Immature natural killer cell (primary cell): Measurements from ENCODE around the gene SUPT6H. TPM values are rescaled to one million over a fixed set of nuclear protein-coding genes. Genes with fewer than 3 reads are reported as not detected.
A peak's percentile ranks its signal among the peaks of the same experiment; 100 is the strongest.
"Not testable (repeated sequence)": the region's sequence is repeated elsewhere in the genome, so short reads cannot be mapped to it uniquely, and the experiment has no call there.

ENCODE experiments used
- DNase-seq, 3 donors: peaks; one replicate each; pipeline ENCODE4 v3.0.0; 2022; ENCODE audit warnings: mixed read lengths in 1 of 3
- H3K27ac Mint-ChIP-seq, 6 donors: one replicate each; pipeline ENCODE4 v1.8.0; 2020; ENCODE audit warnings: mixed read lengths in 6 of 6, mild to moderate bottlenecking in 5 of 6, inconsistent platforms in 4 of 6, moderate library complexity in 3 of 6
- H3K27me3 Mint-ChIP-seq, 3 donors: one replicate each; pipeline ENCODE4 v1.8.0; 2020 to 2021; ENCODE audit warnings: low read depth in 3 of 3, mild to moderate bottlenecking in 3 of 3, mixed read lengths in 3 of 3, moderate library complexity in 3 of 3, inconsistent platforms in 1 of 3
- H3K36me3 Mint-ChIP-seq, 3 donors: one replicate each; pipeline ENCODE4 v1.8.0; 2020; ENCODE audit warnings: mixed read lengths in 3 of 3, inconsistent platforms in 2 of 3, mild to moderate bottlenecking in 2 of 3
- H3K4me1 Mint-ChIP-seq, 2 donors: one replicate each; pipeline ENCODE4 v1.8.0; 2020; ENCODE audit warnings: inconsistent platforms in 2 of 2, mild to moderate bottlenecking in 2 of 2, mixed read lengths in 2 of 2, moderate library complexity in 1 of 2
- H3K4me3 Mint-ChIP-seq, 5 donors: one replicate each; pipeline ENCODE4 v1.8.0; 2020; ENCODE audit warnings: mild to moderate bottlenecking in 5 of 5, mixed read lengths in 5 of 5, inconsistent platforms in 3 of 5, moderate library complexity in 3 of 5
- H3K9me3 Mint-ChIP-seq, 6 donors: one replicate each; pipeline ENCODE4 v1.8.0; 2020; ENCODE audit warnings: mild to moderate bottlenecking in 6 of 6, mixed read lengths in 6 of 6, inconsistent platforms in 4 of 6, moderate library complexity in 3 of 6
- polyA plus RNA-seq, 3 donors: library from polyadenylated mRNA; unstranded; fragments of 300-500 nt; fragmentation: Illumina TruSeq; gene quantifications; one replicate each; pipeline ENCODE4 v1.2.3, GENCODE V29; 2021

The SUPT6H gene
- polyA plus RNA-seq, 3 donors from 2014 or later = 5.2 to 18.3 (median 7.4) TPM

- peaks cover 8 to 34% of the 10 kb centered on the region in 2 donors for H3K4me1 Mint-ChIP-seq
- no peak overlapping the region for H3K4me3 Mint-ChIP-seq
- H3K36me3 Mint-ChIP-seq = peaks cover 26 to 60% (median 32%) of the 10 kb centered on the region in 3 donors
- no peak for DNase-seq
- H3K27me3 Mint-ChIP-seq = peaks cover 0 to 4% (median 1%) of the 10 kb centered on the region in 3 donors
- H3K9me3 Mint-ChIP-seq = no peaks in the 10 kb centered on the region
- no peak overlapping the region for H3K27ac Mint-ChIP-seq
Observed at GRCh38 chr17:28634206-28634865, 27.7 kb upstream of the SUPT6H start.

- Mint-ChIP-seq H3K4me1 (peaks cover 10 to 39% of the 10 kb centered on the region in 2 donors), H3K36me3 (peaks cover 29 to 69% (median 39%) of the 10 kb centered on the region in 3 donors), H3K4me3 (no peak overlapping the region), H3K27me3 (peaks cover 0 to 4% (median 1%) of the 10 kb centered on the region in 3 donors), H3K9me3 (no peaks in the 10 kb centered on the region), H3K27ac (peak overlapping the region in 1 of 6 donors; percentile 21)
- no peak for DNase-seq
Observed at GRCh38 chr17:28635506-28635905, 26.5 kb upstream of the SUPT6H start.

GRCh38 chr17:28641579-28641978 is 20.4 kb upstream of the SUPT6H start:
- Mint-ChIP-seq H3K27ac (no peak overlapping the region), H3K4me3 (no peak overlapping the region), H3K9me3 (no peaks in the 10 kb centered on the region), H3K27me3 (peaks cover 0 to 11% (median 4%) of the 10 kb centered on the region in 3 donors), H3K4me1 (peaks cover 36 to 51% of the 10 kb centered on the region in 2 donors), H3K36me3 (peaks cover 16 to 34% (median 21%) of the 10 kb centered on the region in 3 donors)
- DNase-seq = no peak

GRCh38 chr17:28643983-28644786 is 17.8 kb upstream of the SUPT6H start:
- peaks cover 41 to 48% of the 10 kb centered on the region in 2 donors for H3K4me1 Mint-ChIP-seq
- H3K9me3 Mint-ChIP-seq = no peaks in the 10 kb centered on the region
- peak overlapping the region; percentile 89 to 99 (median 96) for H3K4me3 Mint-ChIP-seq
- DNase-seq = peak; percentile 16 to 27 (median 20)
- H3K27ac Mint-ChIP-seq = peak overlapping the region; percentile 89 to 97 (median 92)
- H3K27me3 Mint-ChIP-seq = peaks cover 0 to 10% (median 4%) of the 10 kb centered on the region in 3 donors
- peaks cover 7 to 22% (median 10%) of the 10 kb centered on the region in 3 donors for H3K36me3 Mint-ChIP-seq

GRCh38 chr17:28644787-28645575 is 17.0 kb upstream of the SUPT6H start, which contains the start of gene BLTP2:
Gene BLTP2, minus strand, starts transcription at chr17:28645158. Its CDS starts 102 bp downstream, at chr17:28645056.
- no peaks in the 10 kb centered on the region for H3K9me3 Mint-ChIP-seq
- peaks cover 39 to 44% of the 10 kb centered on the region in 2 donors for H3K4me1 Mint-ChIP-seq
- peak; percentile 92 to 94 (median 94) for DNase-seq
- peaks cover 5 to 16% (median 7%) of the 10 kb centered on the region in 3 donors for H3K36me3 Mint-ChIP-seq
- peak within 1 kb of the TSS; percentile 94 to 99 (median 97) for H3K27ac Mint-ChIP-seq
- H3K4me3 Mint-ChIP-seq = peak within 1 kb of the TSS; percentile 89 to 99 (median 96)
- H3K27me3 Mint-ChIP-seq = peaks cover 0 to 9% (median 4%) of the 10 kb centered on the region in 3 donors

GRCh38 chr17:28645576-28645939 is 16.4 kb upstream of the SUPT6H start:
- Mint-ChIP-seq H3K4me1 (peaks cover 39 to 41% of the 10 kb centered on the region in 2 donors), H3K4me3 (peak overlapping the region; percentile 78 to 96 (median 89)), H3K27ac (peak overlapping the region; percentile 94 to 99 (median 97)), H3K36me3 (peaks cover under 1 to 12% (median 3%) of the 10 kb centered on the region in 3 donors), H3K9me3 (no peaks in the 10 kb centered on the region), H3K27me3 (peaks cover 0 to 9% (median 4%) of the 10 kb centered on the region in 3 donors)
- peak in 1 of 3 donors; percentile 5 for DNase-seq

- peaks cover 39% of the 10 kb centered on the region in 2 donors for H3K4me1 Mint-ChIP-seq
- peaks cover 0 to 9% (median 4%) of the 10 kb centered on the region in 3 donors for H3K27me3 Mint-ChIP-seq
- H3K27ac Mint-ChIP-seq = peak overlapping the region; percentile 94 to 99 (median 97)
- H3K36me3 Mint-ChIP-seq = peaks cover 0 to 10% (median 3%) of the 10 kb centered on the region in 3 donors
- no peak for DNase-seq
- H3K9me3 Mint-ChIP-seq = no peaks in the 10 kb centered on the region
- peak overlapping the region; percentile 78 to 96 (median 89) for H3K4me3 Mint-ChIP-seq
Observed at GRCh38 chr17:28646039-28646754, 15.8 kb upstream of the SUPT6H start.

- Mint-ChIP-seq H3K27me3 (peaks cover 0 to 9% (median 4%) of the 10 kb centered on the region in 3 donors), H3K4me1 (peaks cover 29 to 34% of the 10 kb centered on the region in 2 donors), H3K36me3 (peaks cover 3 to 18% (median 3%) of the 10 kb centered on the region in 3 donors), H3K27ac (peak overlapping the region in 1 of 6 donors; percentile 40), H3K9me3 (no peaks in the 10 kb centered on the region), H3K4me3 (no peak overlapping the region)
- DNase-seq = no peak
Observed at GRCh38 chr17:28648698-28649097, 13.3 kb upstream of the SUPT6H start.

GRCh38 chr17:28655160-28655559 is 6.8 kb upstream of the SUPT6H start:
- no peaks in the 10 kb centered on the region for H3K9me3 Mint-ChIP-seq
- no peak for DNase-seq
- H3K27ac Mint-ChIP-seq = peak overlapping the region in 1 of 6 donors; percentile 60
- H3K4me3 Mint-ChIP-seq = no peak overlapping the region
- H3K27me3 Mint-ChIP-seq = no peaks in the 10 kb centered on the region
- peaks cover 3 to 15% (median 7%) of the 10 kb centered on the region in 3 donors for H3K36me3 Mint-ChIP-seq
- peaks cover 15 to 30% of the 10 kb centered on the region in 2 donors for H3K4me1 Mint-ChIP-seq

GRCh38 chr17:28657756-28658155 is 4.2 kb upstream of the SUPT6H start:
- DNase-seq = no peak
- Mint-ChIP-seq H3K4me3 (no peak overlapping the region), H3K4me1 (peaks cover 38 to 54% of the 10 kb centered on the region in 2 donors), H3K27me3 (peaks cover 6 to 8% (median 8%) of the 10 kb centered on the region in 3 donors), H3K9me3 (no peaks in the 10 kb centered on the region), H3K36me3 (peaks cover 3 to 13% (median 12%) of the 10 kb centered on the region in 3 donors), H3K27ac (no peak overlapping the region)

- not testable (repeated sequence) for H3K9me3 Mint-ChIP-seq, H3K4me3 Mint-ChIP-seq, H3K27ac Mint-ChIP-seq, DNase-seq, H3K36me3 Mint-ChIP-seq
- Mint-ChIP-seq H3K4me1 (peaks cover 42 to 55% of the 10 kb centered on the region in 2 donors), H3K27me3 (peaks cover 8 to 12% (median 8%) of the 10 kb centered on the region in 3 donors)
Observed at GRCh38 chr17:28658342-28658741, 3.7 kb upstream of the SUPT6H start.

GRCh38 chr17:28658766-28659496 is 3.1 kb upstream of the SUPT6H start:
- H3K4me1 Mint-ChIP-seq = peaks cover 47 to 61% of the 10 kb centered on the region in 2 donors
- not testable (repeated sequence) for H3K4me3 Mint-ChIP-seq, DNase-seq, H3K27ac Mint-ChIP-seq, H3K9me3 Mint-ChIP-seq, H3K36me3 Mint-ChIP-seq
- peaks cover 8 to 16% (median 8%) of the 10 kb centered on the region in 3 donors for H3K27me3 Mint-ChIP-seq
